ENCODE results near the gene SMIM5.

DNA sequence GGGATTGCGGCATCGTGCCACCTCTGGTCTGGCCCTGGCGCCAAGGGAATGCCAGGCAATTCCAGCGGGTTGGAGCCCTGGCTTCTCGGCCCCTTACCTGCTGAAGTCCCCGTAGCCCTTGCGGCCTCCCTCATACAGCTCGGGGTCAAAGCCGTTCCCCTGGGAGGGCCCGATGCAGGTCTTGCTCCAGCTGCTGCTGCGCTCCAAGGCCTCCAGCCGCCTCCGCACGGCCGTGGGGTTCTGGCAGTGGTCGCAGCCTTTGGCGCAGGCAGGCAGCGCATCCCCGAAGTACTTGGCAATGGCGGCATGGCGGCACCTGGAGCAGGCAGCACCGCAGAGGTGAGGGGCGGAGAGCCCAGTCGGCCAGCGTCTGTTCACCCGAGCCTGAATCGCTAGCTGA is 1.9 kb upstream of the SMIM5 start:
- TF ChIP-seq POLR2AphosphoS5 (IDR thresholded peaks at IDR 0.05; ENCODE audit: insufficient read depth, low read depth, low read length), result no peak
- TF ChIP-seq, protein P1, sequence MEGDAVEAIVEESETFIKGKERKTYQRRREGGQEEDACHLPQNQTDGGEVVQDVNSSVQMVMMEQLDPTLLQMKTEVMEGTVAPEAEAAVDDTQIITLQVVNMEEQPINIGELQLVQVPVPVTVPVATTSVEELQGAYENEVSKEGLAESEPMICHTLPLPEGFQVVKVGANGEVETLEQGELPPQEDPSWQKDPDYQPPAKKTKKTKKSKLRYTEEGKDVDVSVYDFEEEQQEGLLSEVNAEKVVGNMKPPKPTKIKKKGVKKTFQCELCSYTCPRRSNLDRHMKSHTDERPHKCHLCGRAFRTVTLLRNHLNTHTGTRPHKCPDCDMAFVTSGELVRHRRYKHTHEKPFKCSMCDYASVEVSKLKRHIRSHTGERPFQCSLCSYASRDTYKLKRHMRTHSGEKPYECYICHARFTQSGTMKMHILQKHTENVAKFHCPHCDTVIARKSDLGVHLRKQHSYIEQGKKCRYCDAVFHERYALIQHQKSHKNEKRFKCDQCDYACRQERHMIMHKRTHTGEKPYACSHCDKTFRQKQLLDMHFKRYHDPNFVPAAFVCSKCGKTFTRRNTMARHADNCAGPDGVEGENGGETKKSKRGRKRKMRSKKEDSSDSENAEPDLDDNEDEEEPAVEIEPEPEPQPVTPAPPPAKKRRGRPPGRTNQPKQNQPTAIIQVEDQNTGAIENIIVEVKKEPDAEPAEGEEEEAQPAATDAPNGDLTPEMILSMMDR (IDR thresholded peaks at IDR 0.05; ENCODE audit: extremely low read depth in 1 of 2, insufficient read depth in 1 of 2, low read depth in 1 of 2, low read length in 2 of 2), result no peak
- no peak for TF ChIP-seq POLR2A (IDR thresholded peaks at IDR 0.05; ENCODE audit: low read depth, low read length)
- TF ChIP-seq EZH2 (IDR thresholded peaks at IDR 0.05; ENCODE audit: borderline replicate concordance, low read depth, low read length, severe bottlenecking), result no peak
- TF ChIP-seq FOS (IDR thresholded peaks at IDR 0.05; ENCODE audit: borderline replicate concordance, insufficient read depth, low read length), result no peak
- TF ChIP-seq, protein P2, sequence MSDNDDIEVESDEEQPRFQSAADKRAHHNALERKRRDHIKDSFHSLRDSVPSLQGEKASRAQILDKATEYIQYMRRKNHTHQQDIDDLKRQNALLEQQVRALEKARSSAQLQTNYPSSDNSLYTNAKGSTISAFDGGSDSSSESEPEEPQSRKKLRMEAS (IDR thresholded peaks at IDR 0.05; ENCODE audit: insufficient read depth, insufficient read length), result no peak
- TF ChIP-seq MYC (IDR thresholded peaks at IDR 0.05; ENCODE audit: low read depth, low read length), result no peak
